ENCODE measurements around the gene TXNDC15. TPM values are rescaled to one million over a fixed set of nuclear protein-coding genes. Genes with fewer than 3 reads are reported as not detected.
"Not testable (repeated sequence)": the region's sequence is repeated elsewhere in the genome, so short reads cannot be mapped to it uniquely, and the experiment has no call there.

The TXNDC15 gene
- total RNA-seq, 4 donors from 2014 or later: 37.0 to 81.1 (median 59.6) TPM

GRCh38 chr5:134874831-134875655, 872 bp downstream of the TXNDC15 start:
- H3K4me1 ChIP-seq: peaks cover 17 to 19% of the 10 kb centered on the region in 2 donors
- H3K36me3 ChIP-seq: no peaks in the 10 kb centered on the region
- intact Hi-C loops (cut with DNase I; ENCODE audit: low total_unique reads): loop anchor here (1.0 kb wide), 2 partner anchors 30 kb away; partner anchors contain the start of genes C5orf24 and PCBD2
- H3K9me3 ChIP-seq: no peaks in the 10 kb centered on the region
- no peaks in the 10 kb centered on the region for H3K27me3 ChIP-seq
- ATAC-seq (peak; percentile 78 to 83), DNase-seq (peak; percentile 48 to 65)
- peak overlapping the region; percentile 95 to 99 (median 96) for H3K27ac ChIP-seq
- H3K4me3 ChIP-seq: peak overlapping the region; percentile 92 to 98 (median 95)
- in situ Hi-C loops (cut with MboI; ENCODE audit: low sequenced_read_pairs in 4 of 4): loop anchor here in 1 of 4 donors (25.0 kb wide), 1 partner anchor 488 kb away; no protein-coding TSS in a partner anchor
- TF ChIP-seq POLR2A (IDR thresholded peaks at IDR 0.05) (peak in 1 of 2 donors; percentile 8), CTCF (IDR thresholded peaks at IDR 0.05 in 4 of 5, conservative IDR thresholded peaks at IDR 0.05 in 1 of 5) (no peak)

GRCh38 chr5:134877159-134877558, 3.0 kb downstream of the TXNDC15 start:
- H3K27ac ChIP-seq: peak overlapping the region in 1 of 4 donors; percentile 7
- DNase-seq (no peak), ATAC-seq (no peak)
- TF ChIP-seq CTCF (IDR thresholded peaks at IDR 0.05 in 4 of 5, conservative IDR thresholded peaks at IDR 0.05 in 1 of 5): no peak
- intact Hi-C loops (cut with DNase I; ENCODE audit: low total_unique reads) (no loop called here), in situ Hi-C loops (cut with MboI; ENCODE audit: low sequenced_read_pairs in 4 of 4) (loop anchor here in 1 of 4 donors (25.0 kb wide), 1 partner anchor 490 kb away; no protein-coding TSS in a partner anchor)
- H3K27me3 ChIP-seq: no peaks in the 10 kb centered on the region
- no peak overlapping the region for H3K4me3 ChIP-seq
- peaks cover 17 to 19% of the 10 kb centered on the region in 2 donors for H3K4me1 ChIP-seq
- no peaks in the 10 kb centered on the region for H3K9me3 ChIP-seq
- no peaks in the 10 kb centered on the region for H3K36me3 ChIP-seq

- no peak for ATAC-seq
- in situ Hi-C loops (cut with MboI; ENCODE audit: low sequenced_read_pairs in 4 of 4): loop anchor here in 1 of 4 donors (25.0 kb wide), 1 partner anchor 491 kb away; no protein-coding TSS in a partner anchor
- Histone ChIP-seq H3K36me3 (no peaks in the 10 kb centered on the region), H3K9me3 (no peaks in the 10 kb centered on the region), H3K27me3 (no peaks in the 10 kb centered on the region), H3K27ac (no peak overlapping the region), H3K4me3 (no peak overlapping the region), H3K4me1 (peaks cover 17 to 19% of the 10 kb centered on the region in 2 donors)
- intact Hi-C loops (cut with DNase I; ENCODE audit: low total_unique reads): no loop called here
- DNase-seq: no peak
- TF ChIP-seq CTCF (IDR thresholded peaks at IDR 0.05 in 4 of 5, conservative IDR thresholded peaks at IDR 0.05 in 1 of 5) (no peak), POLR2A (IDR thresholded peaks at IDR 0.05) (no peak)
Observed at GRCh38 chr5:134878403-134878802, 4.2 kb downstream of the TXNDC15 start.

GRCh38 chr5:134879456-134879855, 5.3 kb downstream of the TXNDC15 start:
- TF ChIP-seq POLR2A (IDR thresholded peaks at IDR 0.05) (no peak), CTCF (IDR thresholded peaks at IDR 0.05 in 4 of 5, conservative IDR thresholded peaks at IDR 0.05 in 1 of 5) (no peak)
- H3K27ac ChIP-seq: no peak overlapping the region
- no peaks in the 10 kb centered on the region for H3K36me3 ChIP-seq
- no peak for ATAC-seq
- H3K4me3 ChIP-seq: no peak overlapping the region
- intact Hi-C loops (cut with DNase I; ENCODE audit: low total_unique reads): no loop called here
- no peaks in the 10 kb centered on the region for H3K27me3 ChIP-seq
- H3K9me3 ChIP-seq: no peaks in the 10 kb centered on the region
- in situ Hi-C loops (cut with MboI; ENCODE audit: low sequenced_read_pairs in 4 of 4): loop anchor here in 1 of 4 donors (25.0 kb wide), 1 partner anchor 492 kb away; no protein-coding TSS in a partner anchor
- DNase-seq: no peak
- H3K4me1 ChIP-seq: peaks cover 14 to 17% of the 10 kb centered on the region in 2 donors

- H3K4me1 ChIP-seq; H3K27me3 ChIP-seq; DNase-seq; H3K36me3 ChIP-seq; H3K4me3 ChIP-seq; intact Hi-C loops (cut with DNase I; ENCODE audit: low total_unique reads); H3K27ac ChIP-seq; ATAC-seq; H3K9me3 ChIP-seq: not testable (repeated sequence)
- in situ Hi-C loops (cut with MboI; ENCODE audit: low sequenced_read_pairs in 4 of 4): loop anchor here in 1 of 4 donors (25.0 kb wide), 1 partner anchor 494 kb away; no protein-coding TSS in a partner anchor
Observed at GRCh38 chr5:134880937-134881336, 6.8 kb downstream of the TXNDC15 start.

GRCh38 chr5:134881711-134882110, 7.5 kb downstream of the TXNDC15 start:
- H3K9me3 ChIP-seq; intact Hi-C loops (cut with DNase I; ENCODE audit: low total_unique reads); H3K36me3 ChIP-seq; H3K4me1 ChIP-seq; H3K27ac ChIP-seq; DNase-seq; H3K27me3 ChIP-seq; ATAC-seq; H3K4me3 ChIP-seq: not testable (repeated sequence)
- in situ Hi-C loops (cut with MboI; ENCODE audit: low sequenced_read_pairs in 4 of 4): loop anchor here in 1 of 4 donors (25.0 kb wide), 1 partner anchor 494 kb away; no protein-coding TSS in a partner anchor
